Measurements from ENCODE around the gene POTEG. TPM values are rescaled to one million over a fixed set of nuclear protein-coding genes. Genes with fewer than 3 reads are reported as not detected.
"Not testable (repeated sequence)": the region's sequence is repeated elsewhere in the genome, so short reads cannot be mapped to it uniquely, and the experiment has no call there.

Gene POTEG
- total RNA-seq: not detected

- POLR2A ChIA-PET, CTCF ChIA-PET: not testable (repeated sequence)
Measured at GRCh38 chr14:19434241-19434640, at the start of gene POTEG. Gene POTEG, minus strand, starts transcription at chr14:19434341. Its CDS starts 52 bp downstream, at chr14:19434289.

GRCh38 chr14:19482093-19482492 is 48.0 kb upstream of the POTEG start:
- CTCF ChIA-PET, POLR2A ChIA-PET: not testable (repeated sequence)

- CTCF ChIA-PET, POLR2A ChIA-PET: not testable (repeated sequence)
Measured at GRCh38 chr14:19481421-19481820, 47.3 kb upstream of the POTEG start.

- POLR2A ChIA-PET, CTCF ChIA-PET: not testable (repeated sequence)
Measured at GRCh38 chr14:19480491-19480890, 46.4 kb upstream of the POTEG start.

GRCh38 chr14:19445761-19446160 is 11.6 kb upstream of the POTEG start:
- POLR2A ChIA-PET, CTCF ChIA-PET: not testable (repeated sequence)

GRCh38 chr14:19439826-19440225 is 5.7 kb upstream of the POTEG start:
- POLR2A ChIA-PET: not testable (repeated sequence)

GRCh38 chr14:19439219-19439618 is 5.1 kb upstream of the POTEG start:
- POLR2A ChIA-PET, CTCF ChIA-PET: not testable (repeated sequence)

More at GRCh38 chr14:19439826-19440225, 5.7 kb upstream of the POTEG start:
- CTCF ChIA-PET: not testable (repeated sequence)

GRCh38 chr14:19437126-19437443 is 2.9 kb upstream of the POTEG start:
- POLR2A ChIA-PET, CTCF ChIA-PET: not testable (repeated sequence)

GRCh38 chr14:19436311-19437125 is 2.4 kb upstream of the POTEG start:
- POLR2A ChIA-PET, CTCF ChIA-PET: not testable (repeated sequence)

GRCh38 chr14:19435852-19436251 is 1.7 kb upstream of the POTEG start:
- POLR2A ChIA-PET, CTCF ChIA-PET: not testable (repeated sequence)

- POLR2A ChIA-PET, CTCF ChIA-PET: not testable (repeated sequence)
Measured at GRCh38 chr14:19434891-19435290, 750 bp upstream of the POTEG start.

- CTCF ChIA-PET, POLR2A ChIA-PET: not testable (repeated sequence)
Measured at GRCh38 chr14:19433765-19434164, 376 bp downstream of the POTEG start.

GRCh38 chr14:19408519-19408918 is 25.6 kb downstream of the POTEG start:
- CTCF ChIA-PET, POLR2A ChIA-PET: not testable (repeated sequence)

GRCh38 chr14:19402097-19402496 is 32.0 kb downstream of the POTEG start:
- POLR2A ChIA-PET, CTCF ChIA-PET: not testable (repeated sequence)

- POLR2A ChIA-PET, CTCF ChIA-PET: not testable (repeated sequence)
Measured at GRCh38 chr14:19394727-19395126, 39.4 kb downstream of the POTEG start.

- POLR2A ChIA-PET, CTCF ChIA-PET: not testable (repeated sequence)
Measured at GRCh38 chr14:19390230-19390629, 43.9 kb downstream of the POTEG start.

- POLR2A ChIA-PET: not testable (repeated sequence)
Measured at GRCh38 chr14:19388741-19389140, 45.4 kb downstream of the POTEG start.

GRCh38 chr14:19386996-19387395 is 47.1 kb downstream of the POTEG start:
- POLR2A ChIA-PET, CTCF ChIA-PET: not testable (repeated sequence)

More at GRCh38 chr14:19388741-19389140, 45.4 kb downstream of the POTEG start:
- CTCF ChIA-PET: not testable (repeated sequence)

GRCh38 chr14:19386309-19386708 is 47.8 kb downstream of the POTEG start:
- CTCF ChIA-PET, POLR2A ChIA-PET: not testable (repeated sequence)

- POLR2A ChIA-PET, CTCF ChIA-PET: not testable (repeated sequence)
Measured at GRCh38 chr14:19384088-19384781, 49.9 kb downstream of the POTEG start.

GRCh38 chr14:19383008-19383584 is 51.0 kb downstream of the POTEG start:
- CTCF ChIA-PET: not testable (repeated sequence)

More at GRCh38 chr14:19383008-19383584, 51.0 kb downstream of the POTEG start:
- POLR2A ChIA-PET: not testable (repeated sequence)

Measured in activated CD8-positive, alpha-beta memory T cell treated with anti-CD3 and anti-CD28 coated beads for 36 hours (primary cell).